Activated CD4-positive, CD25-positive, alpha-beta regulatory T cell treated with anti-CD3 and anti-CD28 coated beads, Interleukin-2, amount 50 U/mL, for 24 hours (primary cell): ENCODE data around the gene ANO2.
"Not testable (repeated sequence)": the region's sequence is repeated elsewhere in the genome, so short reads cannot be mapped to it uniquely, and the experiment has no call there.

ENCODE experiments used
- ATAC-seq, 2 donors: fragments of 150-1000 bp; cut with Tn5 transposase; one replicate each; pipeline ENCODE4 v1.10.0; 2021; ENCODE audit warnings: mild to moderate bottlenecking in 1 of 2, moderate library complexity in 1 of 2

The ANO2 gene

DNA sequence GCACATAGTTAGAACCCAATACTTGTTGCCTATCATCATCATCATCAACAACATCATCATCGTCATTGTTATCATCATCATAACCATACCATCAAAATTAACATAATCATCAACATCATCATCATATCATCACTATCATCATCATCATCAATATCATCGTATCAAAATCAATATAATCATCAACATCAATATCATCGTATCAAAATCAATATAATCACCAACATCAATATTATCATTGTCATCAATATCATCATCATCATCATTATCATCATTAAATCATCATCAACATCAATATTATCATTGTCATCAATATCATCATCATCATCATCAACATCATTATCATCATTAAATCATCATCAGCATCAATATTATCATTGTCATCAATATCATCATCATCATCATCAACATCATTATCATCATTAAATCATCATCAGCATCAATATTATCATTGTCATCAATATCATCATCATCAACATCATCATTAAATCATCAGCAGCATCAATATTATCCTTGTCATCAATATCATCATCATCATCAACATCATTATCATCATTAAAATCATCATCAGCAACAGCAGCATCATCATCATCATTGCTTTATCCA is 286.6 kb downstream of the ANO2 start:
- not testable (repeated sequence) for ATAC-seq

DNA sequence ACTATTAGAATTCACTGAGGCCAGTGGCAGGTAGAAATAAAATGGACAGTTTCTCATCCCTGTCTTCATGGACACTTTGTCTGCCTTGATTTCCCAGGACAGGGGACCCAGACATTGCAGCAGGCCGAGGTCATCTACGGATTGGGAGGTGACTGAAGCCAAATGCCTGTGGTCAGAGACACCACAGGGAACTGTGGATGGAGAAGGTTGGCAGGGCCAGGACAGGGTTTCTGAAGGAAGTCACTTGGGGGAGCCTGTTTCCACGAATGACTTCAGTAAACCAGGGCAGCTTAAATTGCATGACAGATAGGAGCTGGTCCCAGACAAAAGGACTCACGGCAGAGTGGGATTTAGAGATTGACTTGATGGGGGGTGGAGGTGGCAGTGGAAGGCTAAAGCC is 288.2 kb downstream of the ANO2 start:
- no peak for ATAC-seq

- no peak for ATAC-seq
Observed at GRCh38 chr12:5655120-5655519, 289.9 kb downstream of the ANO2 start.

GRCh38 chr12:5654019-5654418 is 291.0 kb downstream of the ANO2 start:
- no peak for ATAC-seq

DNA sequence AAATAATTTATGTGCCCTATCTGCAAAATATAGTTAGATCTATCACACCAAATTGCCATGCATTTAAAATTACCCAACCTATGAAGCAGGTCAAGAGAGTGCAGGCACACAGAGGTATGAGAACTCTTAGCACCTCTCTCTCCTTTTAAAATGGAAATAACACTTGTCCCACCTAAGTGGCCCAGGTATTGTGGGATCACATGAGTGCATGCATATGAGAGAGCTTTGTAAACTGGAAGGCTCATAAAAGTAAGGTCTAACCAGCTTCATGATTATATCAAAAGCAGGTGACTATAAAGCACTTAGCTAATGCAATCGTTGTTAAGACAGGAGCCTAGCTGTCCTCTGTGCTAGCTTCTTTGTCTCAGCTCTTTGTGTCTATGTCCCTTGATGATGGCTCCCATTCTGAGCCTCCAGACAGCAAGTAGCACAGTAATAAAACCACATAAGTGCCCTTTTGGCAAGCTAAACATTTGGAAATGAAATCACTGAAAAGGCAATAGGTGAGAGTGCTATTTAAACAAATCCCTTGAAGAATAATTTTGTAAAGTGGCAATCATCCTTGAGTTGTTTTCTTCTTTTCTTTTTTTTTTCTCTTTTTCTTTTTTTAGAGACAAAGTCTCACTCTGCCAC is 294.1 kb downstream of the ANO2 start:
- ATAC-seq, result no peak

DNA sequence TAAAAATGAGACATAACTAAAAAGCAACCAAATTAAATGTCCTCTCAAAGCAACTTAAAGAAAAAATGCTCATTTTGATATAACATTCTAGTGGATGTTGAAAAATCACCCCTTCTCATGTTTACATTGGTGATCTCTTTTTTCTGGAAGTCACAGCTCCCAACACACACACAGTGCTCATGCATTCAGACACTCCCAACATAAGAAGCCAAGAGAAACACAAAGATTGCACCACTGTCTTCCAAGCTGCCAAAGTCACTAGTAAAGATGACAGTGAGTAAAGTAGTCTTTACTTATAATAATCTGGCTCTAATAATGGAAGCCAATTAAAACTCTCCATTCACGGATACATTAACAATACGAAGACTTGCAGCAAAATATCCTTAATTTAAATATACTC is 294.8 kb downstream of the ANO2 start:
- ATAC-seq, result no peak

DNA sequence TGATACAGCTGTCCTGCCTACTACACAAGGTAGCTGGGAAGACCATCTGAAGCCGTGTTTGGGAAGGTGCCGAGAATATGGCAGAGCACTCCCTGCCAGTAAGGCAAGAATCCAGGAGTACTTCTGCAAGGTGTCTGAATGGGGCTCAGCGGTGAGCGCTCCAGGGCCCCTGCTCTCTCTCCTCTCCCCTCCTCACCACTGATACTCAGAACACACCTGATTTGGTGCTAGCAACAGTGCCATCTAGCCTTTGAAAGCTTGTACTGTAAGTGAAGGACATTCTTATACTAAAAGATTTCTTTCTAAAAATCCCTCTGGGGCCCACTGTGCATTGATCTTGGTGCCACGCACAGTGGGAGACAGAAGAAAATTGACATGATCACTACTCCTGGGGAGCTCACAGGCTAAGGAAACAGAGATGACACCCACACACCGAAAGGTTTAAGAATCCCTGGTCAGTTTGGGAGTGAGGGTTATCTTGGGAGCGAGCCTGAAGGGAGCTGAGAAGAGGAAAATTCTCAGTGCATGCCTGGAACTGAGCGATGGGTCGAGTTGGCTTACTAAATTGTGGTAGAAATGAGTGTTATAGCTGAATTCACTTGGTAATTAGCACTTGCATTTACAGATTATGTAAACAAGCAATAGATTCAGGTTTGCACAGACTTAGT is 296.2 kb downstream of the ANO2 start:
- ATAC-seq, result no peak

- ATAC-seq, result no peak
Observed at GRCh38 chr12:5643266-5643665, 301.8 kb downstream of the ANO2 start.

DNA sequence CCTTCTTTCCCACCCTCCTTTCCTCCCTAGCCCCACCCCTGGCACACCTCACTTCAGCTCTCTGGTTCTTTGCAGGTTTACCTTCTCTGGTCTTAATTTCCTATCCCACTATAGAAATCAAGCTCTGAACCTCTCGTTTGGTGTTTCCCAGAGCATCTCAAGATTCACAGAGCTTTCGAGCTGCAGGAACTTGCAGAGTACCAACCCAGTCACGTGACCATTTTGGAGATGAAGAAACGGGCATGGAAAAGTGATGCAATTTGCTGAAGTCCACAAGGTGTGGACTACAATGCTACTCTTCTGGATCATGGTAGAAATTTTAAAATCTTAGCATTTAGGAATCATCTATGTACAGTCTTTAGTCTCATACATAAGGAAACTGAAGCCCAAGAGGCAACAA is 307.4 kb downstream of the ANO2 start:
- no peak for ATAC-seq

DNA sequence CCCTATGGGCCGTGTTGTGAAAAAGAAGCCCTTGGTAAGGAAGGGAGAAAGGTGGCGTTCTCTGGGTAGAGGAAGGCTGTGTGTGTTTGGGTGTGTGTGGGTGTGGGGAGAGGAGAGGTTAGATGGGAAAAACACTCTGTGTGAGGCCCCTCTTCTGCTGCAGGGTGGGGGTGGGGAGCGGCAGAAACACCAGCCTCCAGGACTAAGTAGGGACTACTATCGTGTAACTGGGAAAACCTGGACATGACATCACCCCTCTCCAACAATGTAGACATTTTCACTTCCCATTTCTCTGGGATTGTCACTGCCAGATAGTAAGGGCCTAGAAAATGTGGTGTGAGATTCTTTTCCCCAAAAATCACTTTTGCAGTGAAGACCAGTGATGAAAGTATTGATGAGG is 308.2 kb downstream of the ANO2 start:
- no peak for ATAC-seq

DNA sequence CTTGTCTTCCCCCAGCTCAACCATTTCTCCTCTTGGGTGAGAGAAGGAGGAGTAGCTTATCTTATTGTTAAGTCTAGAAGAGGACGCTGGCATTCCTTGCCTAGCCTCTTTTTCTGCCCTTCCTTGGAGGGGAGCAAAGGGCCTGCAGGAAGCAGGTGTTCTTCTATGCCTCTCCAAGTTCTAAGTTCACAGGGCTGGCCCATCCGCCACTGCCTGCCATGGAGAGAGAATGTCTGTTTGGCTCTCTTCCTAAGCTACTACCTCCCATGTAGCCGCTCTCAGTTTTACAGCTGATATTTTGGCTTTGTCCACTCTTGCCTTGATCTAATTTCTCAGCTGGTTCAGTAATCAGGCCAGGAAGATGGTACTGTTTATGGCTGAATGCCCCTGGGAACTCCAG is 312.0 kb downstream of the ANO2 start:
- ATAC-seq, result no peak

DNA sequence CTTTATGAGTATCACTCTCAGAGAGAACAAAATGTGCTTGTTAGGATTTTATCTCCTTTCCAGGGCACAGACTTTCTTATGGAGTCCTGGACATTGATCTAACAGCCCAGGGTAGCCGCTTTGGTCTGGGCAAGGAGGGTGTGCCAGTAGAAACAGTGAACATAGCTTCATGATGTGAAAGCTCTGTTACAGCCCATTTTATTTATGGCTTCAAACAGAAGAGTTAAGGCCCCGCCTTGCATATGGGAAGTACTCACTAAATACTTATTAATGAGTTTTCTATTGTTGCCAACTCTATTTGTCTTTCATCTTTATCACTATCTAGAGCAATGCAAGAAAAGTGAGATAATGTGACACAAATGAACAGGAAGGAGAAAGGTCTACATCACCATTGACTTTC is 312.6 kb downstream of the ANO2 start:
- no peak for ATAC-seq

DNA sequence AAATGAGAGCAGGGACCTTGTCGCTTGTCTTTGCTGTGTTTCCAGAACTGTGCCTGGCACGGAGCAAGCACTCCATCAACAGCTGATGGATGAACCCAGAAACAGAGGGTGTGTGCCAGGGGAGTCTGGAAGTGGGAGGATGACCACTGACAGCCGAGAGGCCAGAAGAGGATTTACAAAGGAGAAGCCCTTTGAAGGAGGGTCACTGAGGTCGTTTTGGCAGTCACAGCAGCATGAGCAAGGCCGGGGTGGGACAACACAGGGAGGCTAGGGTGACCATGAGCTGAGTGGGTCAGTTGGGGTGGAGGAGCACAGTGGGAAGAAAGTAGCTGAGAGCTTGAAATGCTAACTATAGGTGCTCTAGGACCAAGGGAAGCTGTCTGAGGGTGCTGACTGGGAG is 313.6 kb downstream of the ANO2 start:
- no peak for ATAC-seq

DNA sequence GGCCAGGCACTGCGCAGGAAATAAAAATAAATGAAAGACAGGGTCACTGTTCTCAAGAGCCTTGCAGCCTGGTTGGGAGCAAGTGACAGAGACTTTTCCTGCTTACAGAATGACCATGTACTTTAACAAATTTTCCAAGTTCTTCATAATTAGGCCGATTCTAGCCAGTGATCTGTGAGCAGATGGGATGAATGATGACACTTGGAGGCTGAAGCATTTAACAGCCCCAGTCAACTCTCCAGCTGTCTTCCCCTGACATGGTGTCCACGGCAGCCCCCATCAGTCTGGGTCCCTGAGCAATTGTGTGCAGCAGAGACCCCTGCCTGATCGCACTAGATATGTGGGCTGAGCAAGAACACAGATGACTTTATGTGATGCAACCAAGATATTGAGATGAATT is 314.3 kb downstream of the ANO2 start:
- no peak for ATAC-seq

- ATAC-seq, result no peak
Observed at GRCh38 chr12:5628501-5628900, 316.6 kb downstream of the ANO2 start.

DNA sequence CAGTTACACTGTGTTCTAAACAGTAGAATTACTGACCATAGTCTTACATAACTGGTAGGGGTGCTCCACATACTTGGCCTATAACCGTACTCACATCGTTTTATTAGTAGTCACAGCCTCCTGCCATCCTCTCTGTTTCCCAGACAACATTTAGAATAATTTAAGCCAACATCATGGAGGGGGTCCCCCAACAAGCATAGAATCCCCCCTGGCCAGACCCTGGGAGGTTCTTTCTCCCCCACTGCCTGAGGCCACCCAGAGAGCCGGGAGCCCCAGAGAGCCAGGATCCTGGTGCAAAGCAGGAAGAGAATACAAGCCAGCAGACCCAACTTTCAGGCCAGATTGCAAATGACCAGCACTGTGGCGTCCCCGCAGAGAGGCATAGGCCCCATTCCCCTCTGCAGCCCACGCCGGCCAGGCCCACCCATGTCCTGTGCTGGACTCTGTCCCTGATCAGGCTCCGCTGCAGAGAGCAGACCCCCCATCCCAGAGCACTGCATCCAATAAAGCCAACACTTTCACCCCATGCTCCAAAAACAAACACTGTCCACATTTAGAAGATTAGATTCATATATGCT is 317.9 kb downstream of the ANO2 start:
- ATAC-seq, result no peak

- ATAC-seq, result no peak
Observed at GRCh38 chr12:5626151-5626550, 318.9 kb downstream of the ANO2 start.

DNA sequence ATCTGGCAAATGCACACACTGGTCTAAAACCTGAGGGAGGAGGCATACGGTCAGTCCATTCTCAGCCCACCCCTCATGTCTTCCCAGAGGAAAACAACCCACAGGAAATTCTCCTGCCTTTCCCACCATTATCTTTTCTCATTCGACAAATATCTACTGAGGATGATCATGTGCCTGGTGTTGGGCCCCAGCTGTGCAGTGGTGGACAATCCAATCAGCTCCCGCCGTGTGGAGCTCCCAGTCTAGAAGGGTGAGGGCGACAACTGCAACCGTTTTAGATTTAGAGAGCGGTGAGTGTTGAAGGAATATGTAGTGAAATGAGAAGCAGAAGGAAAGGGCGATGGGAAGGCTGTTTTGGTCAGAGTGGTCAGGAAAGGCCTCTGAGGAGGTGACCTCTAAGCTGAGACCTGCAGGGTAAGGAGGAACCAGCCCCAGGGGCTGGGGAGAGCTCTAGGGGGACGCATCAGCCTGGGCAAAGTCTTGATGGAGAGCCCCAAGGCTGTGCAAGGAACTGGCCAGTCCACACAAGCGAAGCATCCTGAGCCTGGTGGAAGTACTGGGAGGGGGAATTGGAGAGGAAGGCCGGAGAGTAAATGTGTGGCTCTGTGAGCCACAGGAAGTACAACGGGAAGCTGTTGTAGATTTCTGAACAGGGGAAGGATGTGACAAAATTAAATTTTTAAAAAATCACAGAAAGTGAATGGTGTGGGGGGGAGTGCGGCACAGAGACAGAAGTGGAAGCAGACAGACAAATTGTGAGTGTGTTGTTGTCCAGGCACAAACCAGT is 320.4 kb downstream of the ANO2 start:
- no peak for ATAC-seq

GRCh38 chr12:5623411-5623810 is 321.6 kb downstream of the ANO2 start:
- ATAC-seq, result no peak

DNA sequence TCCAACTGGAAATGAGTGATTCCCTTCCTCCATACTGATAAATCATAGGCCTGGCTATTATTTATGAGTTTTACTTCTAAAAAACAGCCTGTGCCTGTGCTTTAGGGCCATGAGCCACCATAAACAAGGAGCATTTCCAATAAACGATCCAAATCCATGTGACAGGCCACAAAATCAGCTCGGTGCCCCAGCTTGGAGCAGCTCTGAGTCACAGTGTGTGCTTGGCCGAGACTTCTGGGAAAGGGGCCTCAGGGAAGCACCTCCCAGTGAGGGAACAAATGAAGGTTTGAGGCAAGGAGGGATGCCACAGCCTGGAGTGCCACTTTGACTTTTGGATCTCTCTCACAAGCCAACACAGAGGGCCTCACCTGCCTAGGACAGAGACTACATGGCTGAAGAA is 322.8 kb downstream of the ANO2 start:
- ATAC-seq, result no peak

DNA sequence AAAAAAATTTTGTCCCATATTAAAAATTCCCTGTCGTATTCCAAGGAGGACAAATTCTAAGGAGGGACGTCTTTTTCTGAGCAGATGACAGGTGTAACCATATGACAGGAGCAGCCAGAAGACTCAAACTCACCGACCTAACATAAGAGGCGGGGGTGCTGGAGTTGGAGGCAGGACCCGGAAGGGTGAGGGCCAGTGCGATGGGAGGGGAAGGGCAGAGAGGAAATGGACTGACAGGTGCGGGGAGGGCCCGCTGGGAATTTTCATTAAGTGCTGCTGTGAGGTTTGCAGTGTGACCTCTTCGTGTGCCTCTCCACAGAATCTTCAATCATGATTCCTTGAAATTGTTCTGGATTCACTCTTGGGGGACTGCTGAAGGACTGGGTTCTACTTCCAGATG is 323.7 kb downstream of the ANO2 start:
- no peak for ATAC-seq

DNA sequence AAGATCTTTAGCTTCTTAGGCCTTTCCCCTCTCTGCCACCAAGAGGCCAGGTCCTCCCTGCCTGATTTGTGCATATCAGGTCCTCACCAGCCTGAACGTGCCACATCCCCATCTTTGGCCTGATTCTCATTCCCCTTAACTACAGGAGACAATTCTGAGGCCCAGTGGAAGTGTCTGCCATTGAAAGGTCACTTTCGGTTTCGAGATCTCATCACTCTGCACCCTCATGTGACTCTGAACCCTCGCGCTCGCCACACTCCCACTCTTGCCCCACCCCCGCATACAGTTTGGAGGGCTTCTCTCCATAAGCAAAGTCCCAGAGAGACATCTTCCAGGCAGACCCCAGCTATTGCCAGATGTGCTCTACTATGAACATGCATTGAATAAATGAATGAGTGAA is 324.2 kb downstream of the ANO2 start:
- no peak for ATAC-seq

GRCh38 chr12:5619628-5620027 is 325.4 kb downstream of the ANO2 start:
- no peak for ATAC-seq
